ENCODE data around the gene DPP10. TPM values are rescaled to one million over a fixed set of nuclear protein-coding genes. Genes with fewer than 3 reads are reported as not detected.
"Not testable (repeated sequence)": the region's sequence is repeated elsewhere in the genome, so short reads cannot be mapped to it uniquely, and the experiment has no call there.

DPP10 gene
- total RNA-seq, 3 donors from 2014 or later (not counting 1 experiment from before 2014, with no cell fraction given) = not detected

DNA sequence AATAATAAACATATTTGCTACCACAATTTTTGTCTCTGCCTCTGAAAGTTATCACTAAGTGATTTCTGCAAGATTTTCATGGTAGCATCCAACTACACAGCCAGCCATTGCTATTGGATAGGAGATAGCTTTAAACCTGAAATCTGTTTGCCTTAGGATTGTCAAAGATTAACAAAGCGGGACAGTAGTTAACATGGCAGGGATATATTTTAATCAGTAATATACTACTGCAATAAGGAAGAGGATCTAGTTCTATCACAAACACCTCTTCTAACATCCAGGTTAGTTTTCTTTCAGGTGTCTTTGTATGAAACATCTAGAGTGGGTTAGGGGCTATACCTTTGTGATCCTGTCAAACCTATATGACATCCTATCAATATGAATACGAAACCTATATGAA lies 641.3 kb downstream of the DPP10 start:
- ATAC-seq = no peak
- H3K4me3 Mint-ChIP-seq = no peak overlapping the region
- intact Hi-C loops (cut with micrococcal nuclease) = no loop called here
- Histone ChIP-seq H3K27ac (ENCODE audit: low read length) (no peak overlapping the region), H3K36me3 (ENCODE audit: control insufficient read depth, insufficient read depth, low read length) (no peaks in the 10 kb centered on the region), H3K4me3 (ENCODE audit: low read length) (no peak overlapping the region), H3K27me3 (ENCODE audit: control insufficient read depth, insufficient read depth, low read length) (no peaks in the 10 kb centered on the region), H3K9me3 (ENCODE audit: control insufficient read depth, insufficient read depth, low read length) (peaks cover 5% of the 10 kb centered on the region), H3K4me1 (ENCODE audit: control insufficient read depth, insufficient read depth, low read length) (no peaks in the 10 kb centered on the region)
- H3K27ac Mint-ChIP-seq = no peak overlapping the region
- H3K27me3 Mint-ChIP-seq (ENCODE audit: low read depth in 2 of 2) = no peaks in the 10 kb centered on the region
- peaks cover under 1% of the 10 kb centered on the region for H3K36me3 Mint-ChIP-seq
- peaks cover 10 to 16% of the 10 kb centered on the region in 2 donors for H3K9me3 Mint-ChIP-seq
- no CpG with 5 or more reads among the region's 2 CpGs for WGBS (ENCODE audit: insufficient coverage)
- DNase-seq = no peak
- H3K4me1 Mint-ChIP-seq = no peaks in the 10 kb centered on the region
- TF ChIP-seq, protein P1, sequence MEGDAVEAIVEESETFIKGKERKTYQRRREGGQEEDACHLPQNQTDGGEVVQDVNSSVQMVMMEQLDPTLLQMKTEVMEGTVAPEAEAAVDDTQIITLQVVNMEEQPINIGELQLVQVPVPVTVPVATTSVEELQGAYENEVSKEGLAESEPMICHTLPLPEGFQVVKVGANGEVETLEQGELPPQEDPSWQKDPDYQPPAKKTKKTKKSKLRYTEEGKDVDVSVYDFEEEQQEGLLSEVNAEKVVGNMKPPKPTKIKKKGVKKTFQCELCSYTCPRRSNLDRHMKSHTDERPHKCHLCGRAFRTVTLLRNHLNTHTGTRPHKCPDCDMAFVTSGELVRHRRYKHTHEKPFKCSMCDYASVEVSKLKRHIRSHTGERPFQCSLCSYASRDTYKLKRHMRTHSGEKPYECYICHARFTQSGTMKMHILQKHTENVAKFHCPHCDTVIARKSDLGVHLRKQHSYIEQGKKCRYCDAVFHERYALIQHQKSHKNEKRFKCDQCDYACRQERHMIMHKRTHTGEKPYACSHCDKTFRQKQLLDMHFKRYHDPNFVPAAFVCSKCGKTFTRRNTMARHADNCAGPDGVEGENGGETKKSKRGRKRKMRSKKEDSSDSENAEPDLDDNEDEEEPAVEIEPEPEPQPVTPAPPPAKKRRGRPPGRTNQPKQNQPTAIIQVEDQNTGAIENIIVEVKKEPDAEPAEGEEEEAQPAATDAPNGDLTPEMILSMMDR (IDR thresholded peaks at IDR 0.05) = no peak

DNA sequence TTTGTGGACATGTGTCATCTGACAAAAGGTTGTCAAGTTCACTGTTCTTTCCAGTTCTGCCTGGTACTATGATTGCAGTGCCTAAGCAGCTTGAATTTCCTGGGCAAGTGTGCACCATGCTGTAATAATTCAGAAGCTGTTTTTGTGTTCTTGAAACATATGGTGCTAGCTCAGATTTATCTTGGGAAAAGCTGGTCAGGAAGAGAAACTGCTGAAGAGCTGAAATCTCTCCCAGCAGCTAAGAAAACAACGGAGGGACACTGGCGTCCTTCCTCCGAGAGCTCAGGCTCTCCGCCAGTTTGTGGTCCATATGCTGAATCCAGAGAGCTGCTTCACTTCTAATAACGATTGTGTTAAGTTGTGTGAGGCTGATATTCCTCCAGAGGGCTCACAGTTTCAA lies 642.0 kb downstream of the DPP10 start:
- intact Hi-C loops (cut with micrococcal nuclease) = no loop called here
- no peaks in the 10 kb centered on the region for H3K27me3 Mint-ChIP-seq (ENCODE audit: low read depth in 2 of 2)
- no peak overlapping the region for H3K27ac Mint-ChIP-seq

DNA sequence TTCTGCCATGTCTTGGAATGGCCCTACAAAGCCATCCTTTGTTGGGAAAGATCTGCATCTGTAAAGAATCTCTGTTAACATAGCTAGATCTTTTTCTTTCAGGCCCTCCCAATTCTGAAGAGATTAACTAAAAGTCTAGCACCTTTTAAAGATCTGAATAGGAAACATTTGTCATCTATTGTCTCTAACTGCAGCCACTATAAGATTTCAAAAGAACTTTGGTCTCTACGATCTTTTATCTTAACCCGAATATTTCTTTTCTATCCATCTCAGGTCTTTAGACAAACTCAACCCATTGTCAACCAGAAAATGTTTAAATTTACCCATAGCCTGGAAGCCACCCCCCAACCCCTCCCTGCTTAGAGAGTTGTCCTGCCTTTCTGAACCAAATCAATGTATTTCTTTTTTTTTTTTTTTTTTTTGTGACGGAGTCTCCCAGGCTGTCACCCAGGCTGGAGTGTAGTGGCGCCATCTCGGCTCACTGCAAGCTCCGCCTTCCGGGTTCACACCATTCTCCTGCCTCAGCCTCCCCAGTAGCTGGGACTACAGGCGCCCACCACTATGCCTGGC lies 643.7 kb downstream of the DPP10 start:
- intact Hi-C loops (cut with micrococcal nuclease); H3K27ac Mint-ChIP-seq; H3K36me3 ChIP-seq (ENCODE audit: control insufficient read depth, insufficient read depth, low read length); H3K27me3 Mint-ChIP-seq (ENCODE audit: low read depth in 2 of 2); H3K4me3 Mint-ChIP-seq; H3K27me3 ChIP-seq (ENCODE audit: control insufficient read depth, insufficient read depth, low read length); H3K4me3 ChIP-seq (ENCODE audit: low read length); H3K27ac ChIP-seq (ENCODE audit: low read length); H3K4me1 Mint-ChIP-seq; H3K9me3 ChIP-seq (ENCODE audit: control insufficient read depth, insufficient read depth, low read length); DNase-seq; ATAC-seq; H3K4me1 ChIP-seq (ENCODE audit: control insufficient read depth, insufficient read depth, low read length): not testable (repeated sequence)
- Mint-ChIP-seq H3K9me3 (peaks cover 22 to 23% of the 10 kb centered on the region in 2 donors), H3K36me3 (peaks cover 17% of the 10 kb centered on the region)
- WGBS (ENCODE audit: insufficient coverage) = 90% methylated on average over 8 of the region's 8 CpGs

More for the DNA sequence above, 642.0 kb downstream of the DPP10 start:
- Mint-ChIP-seq H3K36me3 (peaks cover 8% of the 10 kb centered on the region), H3K4me1 (no peaks in the 10 kb centered on the region), H3K4me3 (no peak overlapping the region), H3K9me3 (peaks cover 16 to 21% of the 10 kb centered on the region in 2 donors)
- Histone ChIP-seq H3K9me3 (ENCODE audit: control insufficient read depth, insufficient read depth, low read length) (peaks cover 2% of the 10 kb centered on the region), H3K4me3 (ENCODE audit: low read length) (no peak overlapping the region), H3K36me3 (ENCODE audit: control insufficient read depth, insufficient read depth, low read length) (no peaks in the 10 kb centered on the region), H3K27me3 (ENCODE audit: control insufficient read depth, insufficient read depth, low read length) (no peaks in the 10 kb centered on the region), H3K27ac (ENCODE audit: low read length) (no peak overlapping the region), H3K4me1 (ENCODE audit: control insufficient read depth, insufficient read depth, low read length) (no peaks in the 10 kb centered on the region)
- TF ChIP-seq, protein P1 (IDR thresholded peaks at IDR 0.05) = no peak
- no peak for DNase-seq
- ATAC-seq = no peak
- 78% methylated on average over 5 of the region's 5 CpGs for WGBS (ENCODE audit: insufficient coverage)

DNA sequence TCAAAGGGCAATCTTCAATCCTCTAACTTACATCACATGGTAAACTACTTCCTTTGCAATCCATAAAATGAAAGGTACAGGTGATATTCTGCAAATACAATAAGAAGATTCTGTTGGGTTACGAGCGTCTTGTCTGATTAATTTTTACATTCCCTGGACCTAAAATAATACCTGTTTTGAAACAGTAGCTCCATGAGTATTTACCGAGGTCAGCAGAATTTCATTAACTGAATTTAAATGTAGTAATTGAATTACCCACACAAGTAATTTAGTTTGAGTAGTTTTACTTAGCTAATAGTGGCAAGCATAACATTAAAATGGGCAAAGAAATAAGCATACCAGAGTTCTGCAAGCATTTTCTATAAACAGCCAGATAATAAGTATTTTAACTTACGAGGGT lies 652.0 kb downstream of the DPP10 start:
- ATAC-seq = no peak
- Histone ChIP-seq H3K27ac (ENCODE audit: low read length) (no peak overlapping the region), H3K27me3 (ENCODE audit: control insufficient read depth, insufficient read depth, low read length) (no peaks in the 10 kb centered on the region), H3K36me3 (ENCODE audit: control insufficient read depth, insufficient read depth, low read length) (no peaks in the 10 kb centered on the region), H3K4me1 (ENCODE audit: control insufficient read depth, insufficient read depth, low read length) (no peaks in the 10 kb centered on the region), H3K4me3 (ENCODE audit: low read length) (no peak overlapping the region), H3K9me3 (ENCODE audit: control insufficient read depth, insufficient read depth, low read length) (no peaks in the 10 kb centered on the region)
- Mint-ChIP-seq H3K9me3 (peaks cover 18% of the 10 kb centered on the region in 2 donors), H3K4me1 (no peaks in the 10 kb centered on the region), H3K36me3 (peaks cover 8% of the 10 kb centered on the region), H3K27me3 (ENCODE audit: low read depth in 2 of 2) (no peaks in the 10 kb centered on the region), H3K4me3 (no peak overlapping the region), H3K27ac (no peak overlapping the region)
- TF ChIP-seq, protein P1 (IDR thresholded peaks at IDR 0.05) = no peak
- intact Hi-C loops (cut with micrococcal nuclease) = no loop called here
- 83% methylated on average over 2 of the region's 4 CpGs for WGBS (ENCODE audit: insufficient coverage)
- no peak for DNase-seq
